Gastrocnemius medialis (tissue), 4 donors: Measurements from ENCODE around the gene MAD2L1BP.

Experiments
- POLR2A ChIP-seq, 2 donors: fragments of 450-650 bp; IDR thresholded peaks; one replicate each; pipeline ENCODE4 v1.6.1; 2017; ENCODE audit warnings: antibody characterized with exemption in 2 of 2, mild to moderate bottlenecking in 2 of 2, moderate library complexity in 2 of 2
- TF ChIP-seq, protein P1 (sequence below), 5 experiments: fragments of 450-650 bp in 3 of 5; fragments of 200-600 bp in 2 of 5; sonication (generic) in 2 of 5; IDR thresholded peaks in 4 of 5; conservative IDR thresholded peaks in 1 of 5; 1 replicate in 4 of 5; 2 replicates in 1 of 5; pipeline ENCODE4 v1.5.1; 2016 to 2019; ENCODE audit warnings: antibody characterized with exemption in 5 of 5, mild to moderate bottlenecking in 3 of 5, moderate library complexity in 3 of 5

DNA sequence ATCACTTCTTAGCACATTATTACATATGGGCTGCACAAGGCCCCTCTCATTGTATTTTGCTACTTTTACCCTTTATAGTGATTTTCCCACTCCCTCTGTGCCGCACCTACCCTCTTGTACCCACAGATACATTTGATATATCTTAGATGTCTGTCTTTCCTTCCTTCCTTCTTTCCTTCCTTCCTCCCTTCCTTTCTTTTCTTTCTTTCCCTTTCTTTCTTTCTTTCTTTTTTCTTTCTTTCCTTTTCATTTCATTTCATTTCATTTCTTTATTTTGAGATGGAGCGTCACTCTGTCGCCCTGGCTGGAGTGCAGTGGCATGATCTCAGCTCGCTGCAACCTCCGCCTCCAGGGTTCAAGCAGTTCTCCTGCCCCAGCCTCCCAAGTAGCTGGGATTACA, 47.4 kb upstream of the MAD2L1BP start:
- TF ChIP-seq, protein P1, sequence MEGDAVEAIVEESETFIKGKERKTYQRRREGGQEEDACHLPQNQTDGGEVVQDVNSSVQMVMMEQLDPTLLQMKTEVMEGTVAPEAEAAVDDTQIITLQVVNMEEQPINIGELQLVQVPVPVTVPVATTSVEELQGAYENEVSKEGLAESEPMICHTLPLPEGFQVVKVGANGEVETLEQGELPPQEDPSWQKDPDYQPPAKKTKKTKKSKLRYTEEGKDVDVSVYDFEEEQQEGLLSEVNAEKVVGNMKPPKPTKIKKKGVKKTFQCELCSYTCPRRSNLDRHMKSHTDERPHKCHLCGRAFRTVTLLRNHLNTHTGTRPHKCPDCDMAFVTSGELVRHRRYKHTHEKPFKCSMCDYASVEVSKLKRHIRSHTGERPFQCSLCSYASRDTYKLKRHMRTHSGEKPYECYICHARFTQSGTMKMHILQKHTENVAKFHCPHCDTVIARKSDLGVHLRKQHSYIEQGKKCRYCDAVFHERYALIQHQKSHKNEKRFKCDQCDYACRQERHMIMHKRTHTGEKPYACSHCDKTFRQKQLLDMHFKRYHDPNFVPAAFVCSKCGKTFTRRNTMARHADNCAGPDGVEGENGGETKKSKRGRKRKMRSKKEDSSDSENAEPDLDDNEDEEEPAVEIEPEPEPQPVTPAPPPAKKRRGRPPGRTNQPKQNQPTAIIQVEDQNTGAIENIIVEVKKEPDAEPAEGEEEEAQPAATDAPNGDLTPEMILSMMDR (IDR thresholded peaks at IDR 0.05 in 4 of 5, conservative IDR thresholded peaks at IDR 0.05 in 1 of 5) = no peak
- no peak for TF ChIP-seq POLR2A (IDR thresholded peaks at IDR 0.05)
